SK-N-SH (cell line): Measurements from ENCODE around the gene VSIG2. TPM values are rescaled to one million over a fixed set of nuclear protein-coding genes. Genes with fewer than 3 reads are reported as not detected.

Experiments
- CTCF ChIA-PET: fragments of 300-600, 350-600 bp; formaldehyde crosslinking; extraction: SDS; loops from one replicate; lab custom pipeline; 2021; lab: Yijun Ruan, JAX
- POLR2A ChIA-PET: fragments of 350-600 bp; sonication (Branson Sonifier 250); formaldehyde crosslinking; extraction: SDS; loops from one replicate; lab custom pipeline; 2020; ENCODE audit warnings: antibody characterized with exemption, inconsistent platforms; lab: Yijun Ruan, JAX
- DNase-seq: peaks from one replicate; pipeline ENCODE4 v3.0.0; 2012
- H2AFZ ChIP-seq: fragments of 200-600 bp; sonication (generic); 2 replicates; pipeline ENCODE4 v1.8.1; 2016; ENCODE audit warnings: antibody characterized with exemption, mild to moderate bottlenecking, low read depth
- H3F3A ChIP-seq: fragments of 200-600 bp; sonication (generic); replicated peaks from 2 replicates; pipeline ENCODE3; 2016; ENCODE audit warnings: antibody characterized with exemption, mild to moderate bottlenecking; ENCODE audit not compliant: insufficient read depth
- H3K27ac ChIP-seq, 2 experiments: fragments of 200-500 bp in 1 of 2; fragments of 200-600 bp in 1 of 2; sonication (Bioruptor generic) in 1 of 2; sonication (generic), shearing (Covaris generic) in 1 of 2; 2 replicates each; pipeline versions ENCODE4 v1.5.1 to v1.6.1; 2014 to 2016; ENCODE audit warnings: low read depth in 2 of 2, inconsistent platforms in 1 of 2, low read length in 1 of 2, mild to moderate bottlenecking in 1 of 2, mixed read lengths in 1 of 2
- H3K27me3 ChIP-seq: fragments of 200-600 bp; sonication (generic), shearing (Covaris generic); 2 replicates; pipeline ENCODE4 v1.6.1; 2016; ENCODE audit warnings: mixed run types; ENCODE audit not compliant: insufficient read depth
- H3K36me3 ChIP-seq, 2 experiments: fragments of 200-500 bp in 1 of 2; fragments of 200-600 bp in 1 of 2; sonication (Bioruptor generic) in 1 of 2; sonication (generic) in 1 of 2; replicated peaks in 1 of 2; 2 replicates each; pipeline versions ENCODE3 to v1.5.1; 2014 to 2016; ENCODE audit warnings: low read length in 1 of 2, mild to moderate bottlenecking in 1 of 2; ENCODE audit not compliant: insufficient read depth in 2 of 2, control insufficient read depth in 1 of 2
- H3K4me1 ChIP-seq, 2 experiments: fragments of 200-500 bp in 1 of 2; fragments of 200-600 bp in 1 of 2; sonication (Bioruptor generic) in 1 of 2; sonication (generic), shearing (Covaris generic) in 1 of 2; 2 replicates each; pipeline versions ENCODE4 v1.5.1 to v1.6.1; 2014 to 2016; ENCODE audit warnings: low read depth in 1 of 2, low read length in 1 of 2, mixed run types in 1 of 2; ENCODE audit not compliant: insufficient read depth in 2 of 2, control insufficient read depth in 1 of 2
- H3K4me2 ChIP-seq: fragments of 200-600 bp; sonication (generic), shearing (Covaris generic); 2 replicates; pipeline ENCODE4 v1.6.1; 2017; ENCODE audit warnings: mixed run types
- H3K4me3 ChIP-seq, 2 experiments: fragments of 200-500 bp in 1 of 2; fragments of 200-600 bp in 1 of 2; sonication (Bioruptor generic) in 1 of 2; sonication (generic), shearing (Covaris generic) in 1 of 2; 2 replicates each; pipeline versions ENCODE4 v1.5.1 to v1.8.1; 2014 to 2016; ENCODE audit warnings: low read depth in 2 of 2, inconsistent platforms in 1 of 2, low read length in 1 of 2, mild to moderate bottlenecking in 1 of 2, mixed read lengths in 1 of 2, moderate library complexity in 1 of 2
- H3K79me2 ChIP-seq: fragments of 200-600 bp; sonication (generic); 2 replicates; pipeline ENCODE4 v1.8.1; 2017; ENCODE audit warnings: mild to moderate bottlenecking; ENCODE audit not compliant: insufficient read depth
- H3K9ac ChIP-seq: fragments of 200-600 bp; sonication (generic); 2 replicates; pipeline ENCODE4 v1.6.1; 2017; ENCODE audit warnings: mixed run types
- H3K9me2 ChIP-seq: fragments of 200-600 bp; sonication (generic); 2 replicates; pipeline ENCODE4 v1.6.1; 2017; ENCODE audit warnings: mixed run types
- H3K9me3 ChIP-seq: fragments of 200-600 bp; sonication (generic); 2 replicates; pipeline ENCODE4 v1.6.1; 2017; ENCODE audit warnings: mixed run types, mild to moderate bottlenecking, moderate library complexity
- H4K20me1 ChIP-seq: fragments of 200-600 bp; sonication (generic); 2 replicates; pipeline ENCODE4 v1.6.1; 2017; ENCODE audit warnings: mild to moderate bottlenecking, mixed run types; ENCODE audit not compliant: insufficient read depth
- ELF1 ChIP-seq: IDR thresholded peaks from 2 replicates; pipeline ENCODE4 v1.4.0; 2012
- EP300 ChIP-seq, 2 experiments: IDR thresholded peaks; 2 replicates each; pipeline versions ENCODE4 v1.4.0 to v1.6.1; 2012; ENCODE audit warnings: borderline replicate concordance in 1 of 2, low read depth in 1 of 2, low read length in 1 of 2
- FOXM1 ChIP-seq: IDR thresholded peaks from 2 replicates; pipeline ENCODE4 v1.4.0; 2012; ENCODE audit warnings: low read depth, mild to moderate bottlenecking
- GATA2 ChIP-seq: sonication (generic); formaldehyde crosslinking; IDR thresholded peaks from 2 replicates; pipeline ENCODE4 v1.5.0; 2020; ENCODE audit warnings: mild to moderate bottlenecking, missing genetic modification reagents
- JUND ChIP-seq: IDR thresholded peaks from 2 replicates; pipeline ENCODE4 v1.4.0; 2012
- MEF2A ChIP-seq: IDR thresholded peaks from 2 replicates; pipeline ENCODE4 v1.4.0; 2012; ENCODE audit warnings: low read depth, borderline replicate concordance
- MXI1 ChIP-seq: IDR thresholded peaks from 2 replicates; pipeline ENCODE4 v1.6.1; 2012; ENCODE audit warnings: mild to moderate bottlenecking, low read depth, low read length, improper control_type of control experiment
- NRF1 ChIP-seq: IDR thresholded peaks from 2 replicates; pipeline ENCODE4 v1.6.1; 2012; ENCODE audit warnings: low read depth, mild to moderate bottlenecking, low read length
- POLR2AphosphoS5 ChIP-seq: IDR thresholded peaks from 2 replicates; pipeline ENCODE4 v1.6.1; 2012; ENCODE audit warnings: low read depth, low read length
- RAD21 ChIP-seq: IDR thresholded peaks from 2 replicates; pipeline ENCODE4 v1.6.1; 2012; ENCODE audit warnings: mild to moderate bottlenecking, low read length
- RCOR1 ChIP-seq: fragments of 150-350 bp; IDR thresholded peaks from 2 replicates; pipeline ENCODE4 v1.6.1; 2017; ENCODE audit warnings: antibody characterized with exemption, low read length
- RXRA ChIP-seq: IDR thresholded peaks from 2 replicates; pipeline ENCODE4 v1.4.0; 2012; ENCODE audit warnings: low read depth, mild to moderate bottlenecking, borderline replicate concordance
- SIN3A ChIP-seq: IDR thresholded peaks from 2 replicates; pipeline ENCODE4 v1.6.1; 2012; ENCODE audit warnings: low read depth, mild to moderate bottlenecking, low read length, moderate library complexity, borderline replicate concordance
- TCF12 ChIP-seq: IDR thresholded peaks from 2 replicates; pipeline ENCODE4 v1.4.0; 2012
- TEAD4 ChIP-seq: IDR thresholded peaks from 2 replicates; pipeline ENCODE4 v1.4.0; 2012; ENCODE audit warnings: mild to moderate bottlenecking, borderline replicate concordance; ENCODE audit not compliant: insufficient read depth
- USF2 ChIP-seq: fragments of 150-350 bp; IDR thresholded peaks from 2 replicates; pipeline ENCODE4 v1.6.1; 2017; ENCODE audit warnings: antibody characterized with exemption, low read length, low read depth, borderline replicate concordance
- YY1 ChIP-seq: IDR thresholded peaks from 2 replicates; pipeline ENCODE4 v1.4.0; 2012; ENCODE audit warnings: low read depth, mild to moderate bottlenecking
- WGBS: methylation state at CpG from one replicate; pipeline ENCODE4 v1.1.6; 2017; ENCODE audit warnings: low lambda C conversion rate; 5-methylcytosine and 5-hydroxymethylcytosine counted together
- polyA plus RNA-seq, 3 experiments: library from polyadenylated mRNA; depleted of rRNA; stranded (reverse); fragments of >200 nt; gene quantifications; 2 replicates each; pipeline ENCODE4 v1.2.3, GENCODE V29; 2012
- TF ChIP-seq, protein P1 (sequence below): IDR thresholded peaks from 2 replicates; pipeline ENCODE4 v1.6.1; 2012; ENCODE audit warnings: mild to moderate bottlenecking, low read depth, low read length, moderate library complexity
- TF ChIP-seq, protein P2 (sequence below): IDR thresholded peaks from 2 replicates; pipeline ENCODE4 v1.4.0; 2012; ENCODE audit warnings: low read depth, borderline replicate concordance

Gene VSIG2
- polyA plus RNA-seq, 1 of the 3 experiments (the other 2 are of a cell fraction): not detected

GRCh38 chr11:124756753-124757227 lies 4.7 kb upstream of the VSIG2 start (continued):
- TF ChIP-seq FOXM1 (no peak), RAD21 (no peak), RCOR1 (no peak), EP300 (IDR thresholded peaks at IDR 0.05; ENCODE audit: borderline replicate concordance in 1 of 2, low read depth in 1 of 2, low read length in 1 of 2) (no peak), MEF2A (no peak), TCF12 (no peak)

DNA sequence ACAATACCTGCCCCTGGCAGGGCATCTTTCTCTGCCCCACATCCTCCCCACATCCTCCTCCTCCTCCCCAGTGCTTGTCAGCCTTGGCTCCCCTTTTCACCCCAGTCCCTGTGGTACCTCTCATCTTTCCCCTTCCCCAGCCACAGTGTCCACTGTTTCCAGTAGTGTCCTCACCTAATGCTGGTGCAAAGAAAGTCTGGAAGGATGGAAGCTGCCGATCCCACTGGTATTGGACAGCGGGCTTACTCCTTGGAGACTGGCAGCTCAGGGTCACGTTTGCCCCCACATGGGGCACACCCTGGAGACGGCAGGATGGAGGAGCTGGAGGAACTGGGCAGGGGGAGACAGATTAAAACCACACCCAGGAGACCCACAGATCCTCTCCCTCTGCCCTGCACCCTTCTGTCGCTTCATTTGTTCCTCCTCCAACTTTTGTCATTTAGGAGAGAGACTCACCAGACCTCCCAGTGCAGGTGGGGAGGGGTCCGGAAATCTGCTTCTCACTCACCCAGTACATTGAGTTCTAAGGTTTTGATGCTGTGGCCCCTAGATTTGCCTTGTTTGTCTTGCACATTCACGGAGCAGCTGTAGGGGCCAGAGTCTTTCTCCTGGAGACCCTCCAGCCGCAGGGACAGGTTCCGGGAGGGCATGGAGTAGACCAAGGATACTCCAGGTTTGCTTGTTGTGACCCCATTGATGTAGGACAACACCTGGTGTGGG lies 4.1 kb upstream of the VSIG2 start:
- no peaks in the 10 kb centered on the region; a peak in 1 of 4 replicates for H3K4me1 ChIP-seq
- H3K79me2 ChIP-seq: no peaks in the 10 kb centered on the region
- no peaks in the 10 kb centered on the region for H3K9me3 ChIP-seq
- TF ChIP-seq USF2 (no peak), MXI1 (no peak), RXRA (no peak)
- TF ChIP-seq, protein P1, sequence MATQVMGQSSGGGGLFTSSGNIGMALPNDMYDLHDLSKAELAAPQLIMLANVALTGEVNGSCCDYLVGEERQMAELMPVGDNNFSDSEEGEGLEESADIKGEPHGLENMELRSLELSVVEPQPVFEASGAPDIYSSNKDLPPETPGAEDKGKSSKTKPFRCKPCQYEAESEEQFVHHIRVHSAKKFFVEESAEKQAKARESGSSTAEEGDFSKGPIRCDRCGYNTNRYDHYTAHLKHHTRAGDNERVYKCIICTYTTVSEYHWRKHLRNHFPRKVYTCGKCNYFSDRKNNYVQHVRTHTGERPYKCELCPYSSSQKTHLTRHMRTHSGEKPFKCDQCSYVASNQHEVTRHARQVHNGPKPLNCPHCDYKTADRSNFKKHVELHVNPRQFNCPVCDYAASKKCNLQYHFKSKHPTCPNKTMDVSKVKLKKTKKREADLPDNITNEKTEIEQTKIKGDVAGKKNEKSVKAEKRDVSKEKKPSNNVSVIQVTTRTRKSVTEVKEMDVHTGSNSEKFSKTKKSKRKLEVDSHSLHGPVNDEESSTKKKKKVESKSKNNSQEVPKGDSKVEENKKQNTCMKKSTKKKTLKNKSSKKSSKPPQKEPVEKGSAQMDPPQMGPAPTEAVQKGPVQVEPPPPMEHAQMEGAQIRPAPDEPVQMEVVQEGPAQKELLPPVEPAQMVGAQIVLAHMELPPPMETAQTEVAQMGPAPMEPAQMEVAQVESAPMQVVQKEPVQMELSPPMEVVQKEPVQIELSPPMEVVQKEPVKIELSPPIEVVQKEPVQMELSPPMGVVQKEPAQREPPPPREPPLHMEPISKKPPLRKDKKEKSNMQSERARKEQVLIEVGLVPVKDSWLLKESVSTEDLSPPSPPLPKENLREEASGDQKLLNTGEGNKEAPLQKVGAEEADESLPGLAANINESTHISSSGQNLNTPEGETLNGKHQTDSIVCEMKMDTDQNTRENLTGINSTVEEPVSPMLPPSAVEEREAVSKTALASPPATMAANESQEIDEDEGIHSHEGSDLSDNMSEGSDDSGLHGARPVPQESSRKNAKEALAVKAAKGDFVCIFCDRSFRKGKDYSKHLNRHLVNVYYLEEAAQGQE: no peak
- ChIA-PET CTCF (interaction anchor here (1.1 to 3.5 kb wide), 4 partner anchors 16 to 111 kb away, joined by 3 to 17 read pairs (median 6); partner anchors contain the start of gene NRGN), POLR2A (no interaction called here)
- H3K27ac ChIP-seq: no peak overlapping the region
- H4K20me1 ChIP-seq: no peaks in the 10 kb centered on the region
- no peak overlapping the region for H3K4me2 ChIP-seq
- peak; percentile 7 for DNase-seq
- H3K36me3 ChIP-seq: no peaks in the 10 kb centered on the region
- no peak overlapping the region for H3K9ac ChIP-seq
- H3K9me2 ChIP-seq: no peaks in the 10 kb centered on the region
- H3K27me3 ChIP-seq: no peaks in the 10 kb centered on the region
- peaks cover 6% of the 10 kb centered on the region for H3F3A ChIP-seq
- H3K4me3 ChIP-seq: no peak overlapping the region
- 84% methylated on average over 7 of the region's 9 CpGs for WGBS
- no peak overlapping the region for H2AFZ ChIP-seq

DNA sequence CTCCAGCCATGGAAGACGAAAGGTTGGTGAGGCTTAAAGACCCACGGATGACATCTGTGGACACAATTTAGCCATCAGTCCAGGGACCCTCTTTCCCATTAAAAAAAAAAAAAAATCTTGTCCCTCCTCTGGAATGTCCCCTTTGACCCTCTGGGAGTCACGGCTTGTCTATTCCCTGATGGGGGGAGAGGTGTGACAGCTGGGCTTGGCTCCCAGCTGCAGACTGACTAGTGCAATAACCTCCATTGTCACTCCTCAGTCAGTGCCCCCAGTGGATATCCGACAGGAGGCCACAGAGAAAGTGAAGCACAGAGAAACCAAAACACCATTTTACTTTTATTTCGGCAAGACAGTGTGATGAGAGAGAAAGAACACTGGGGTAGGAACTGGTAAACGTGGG lies 2.7 kb upstream of the VSIG2 start:
- CTCF ChIA-PET: interaction anchor here (1.6 to 5.3 kb wide), 2 partner anchors 9 to 85 kb away, joined by 6 to 31 read pairs; partner anchors contain the start of gene ESAM
- no peak overlapping the region for H3K27ac ChIP-seq
- 90% methylated on average over 6 of the region's 6 CpGs for WGBS
- no peak for TF ChIP-seq JUND
- TF ChIP-seq EP300 (IDR thresholded peaks at IDR 0.05; ENCODE audit: borderline replicate concordance in 1 of 2, low read depth in 1 of 2, low read length in 1 of 2): no peak
- no peak for TF ChIP-seq MXI1
- TF ChIP-seq TCF12: no peak
- TF ChIP-seq, protein P2, sequence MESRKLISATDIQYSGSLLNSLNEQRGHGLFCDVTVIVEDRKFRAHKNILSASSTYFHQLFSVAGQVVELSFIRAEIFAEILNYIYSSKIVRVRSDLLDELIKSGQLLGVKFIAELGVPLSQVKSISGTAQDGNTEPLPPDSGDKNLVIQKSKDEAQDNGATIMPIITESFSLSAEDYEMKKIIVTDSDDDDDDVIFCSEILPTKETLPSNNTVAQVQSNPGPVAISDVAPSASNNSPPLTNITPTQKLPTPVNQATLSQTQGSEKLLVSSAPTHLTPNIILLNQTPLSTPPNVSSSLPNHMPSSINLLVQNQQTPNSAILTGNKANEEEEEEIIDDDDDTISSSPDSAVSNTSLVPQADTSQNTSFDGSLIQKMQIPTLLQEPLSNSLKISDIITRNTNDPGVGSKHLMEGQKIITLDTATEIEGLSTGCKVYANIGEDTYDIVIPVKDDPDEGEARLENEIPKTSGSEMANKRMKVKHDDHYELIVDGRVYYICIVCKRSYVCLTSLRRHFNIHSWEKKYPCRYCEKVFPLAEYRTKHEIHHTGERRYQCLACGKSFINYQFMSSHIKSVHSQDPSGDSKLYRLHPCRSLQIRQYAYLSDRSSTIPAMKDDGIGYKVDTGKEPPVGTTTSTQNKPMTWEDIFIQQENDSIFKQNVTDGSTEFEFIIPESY: no peak
- no peak for TF ChIP-seq GATA2 (CRISPR knock-in tag)
- TF ChIP-seq RAD21: no peak
- no peak for TF ChIP-seq NRF1
- TF ChIP-seq SIN3A: no peak
- TF ChIP-seq YY1: no peak
- no peak for TF ChIP-seq POLR2AphosphoS5
- no peak for TF ChIP-seq ELF1
- TF ChIP-seq TEAD4: no peak

More for the DNA sequence above, 2.7 kb upstream of the VSIG2 start:
- H3K4me3 ChIP-seq: no peak overlapping the region
- H3F3A ChIP-seq: peaks cover 6% of the 10 kb centered on the region
- H4K20me1 ChIP-seq: no peaks in the 10 kb centered on the region
- H3K4me1 ChIP-seq: no peaks in the 10 kb centered on the region; a peak in 1 of 4 replicates
- H2AFZ ChIP-seq: no peak overlapping the region
- H3K9ac ChIP-seq: no peak overlapping the region
- no peaks in the 10 kb centered on the region for H3K9me3 ChIP-seq
- H3K36me3 ChIP-seq: no peaks in the 10 kb centered on the region
- no peaks in the 10 kb centered on the region for H3K79me2 ChIP-seq
- no peaks in the 10 kb centered on the region for H3K9me2 ChIP-seq
- peak; percentile 5 for DNase-seq
- POLR2A ChIA-PET: interaction anchor here (0.6 kb wide), 1 partner anchor 9 kb away, joined by 3 read pairs; no protein-coding TSS in a partner anchor
- H3K4me2 ChIP-seq: no peak overlapping the region
- H3K27me3 ChIP-seq: no peaks in the 10 kb centered on the region
